HepG2 (cell line): ENCODE measurements around the gene EGLN2. TPM values are rescaled to one million over a fixed set of nuclear protein-coding genes. Genes with fewer than 3 reads are reported as not detected.

ENCODE experiments used
- ATAC-seq: fragments of 200-7000 bp; cut with Tn5 transposase; 3 replicates; pipeline ENCODE4 v1.9.1; 2020; ENCODE audit warnings: mild to moderate bottlenecking, moderate library complexity
- BruUV-seq: library from RNA; stranded (reverse); fragments of 400-500 nt; replicated peaks from 2 replicates; lab custom pipeline; 2021; lab: Mats Ljungman, UMichigan
- CTCF ChIA-PET: fragments of 300-600 bp; formaldehyde crosslinking; extraction: SDS; loops from one replicate; lab custom pipeline; 2021; ENCODE audit warnings: low total read pairs, inconsistent platforms, low intra/inter-chr PET ratio; lab: Yijun Ruan, JAX
- POLR2A ChIA-PET: fragments of 350-600 bp; sonication (Branson Sonifier 250); formaldehyde crosslinking; loops from one replicate; lab custom pipeline; 2020; ENCODE audit warnings: antibody characterized with exemption, inconsistent platforms; lab: Yijun Ruan, JAX
- DNase-seq: peaks from one replicate; pipeline ENCODE4 v3.0.0-alpha.2; 2015; ENCODE audit warnings: low spot score
- FAIRE-seq: peaks from 3 replicates; lab custom pipeline; 2011; peaks lifted over from hg19 to GRCh38; lab: Jason Lieb, UNC
- H2AFZ ChIP-seq: one replicate; pipeline ENCODE4 v1.6.1; 2011; ENCODE audit warnings: low read length, inconsistent platforms
- H3K27ac ChIP-seq: fragments of 300-600 bp; 3 replicates; pipeline ENCODE4 v1.8.0; 2011; ENCODE audit warnings: mixed run types, mild to moderate bottlenecking, mixed read lengths, low read length, inconsistent platforms; ENCODE audit not compliant: insufficient read depth; ENCODE audit errors: extremely low read length
- H3K27me3 ChIP-seq, 2 experiments: fragments of 200-600 bp in 1 of 2; 2 replicates in 1 of 2; 3 replicates in 1 of 2; pipeline versions ENCODE4 v1.6.0 to v1.8.0; 2011; ENCODE audit warnings: low read length in 2 of 2, mild to moderate bottlenecking in 2 of 2, moderate library complexity in 2 of 2, inconsistent platforms in 1 of 2; ENCODE audit not compliant: insufficient read depth in 2 of 2, control insufficient read depth in 1 of 2
- H3K36me3 ChIP-seq, 2 experiments: fragments of 200-600 bp in 1 of 2; replicated peaks in 1 of 2; 2 replicates in 1 of 2; 3 replicates in 1 of 2; pipeline versions ENCODE4 v1.5.1 to v1.8.0; 2011; ENCODE audit warnings: low read length in 2 of 2, inconsistent platforms in 1 of 2; ENCODE audit not compliant: insufficient read depth in 2 of 2, control insufficient read depth in 1 of 2
- H3K4me1 ChIP-seq: 2 replicates; pipeline ENCODE4 v1.5.1; 2012; ENCODE audit warnings: low read length, inconsistent platforms; ENCODE audit not compliant: insufficient read depth
- H3K4me2 ChIP-seq: 2 replicates; pipeline ENCODE4 v1.6.0; 2011; ENCODE audit warnings: low read depth, low read length, inconsistent platforms
- H3K4me3 ChIP-seq, 3 experiments: fragments of 200-600 bp in 1 of 3; sonication (generic), shearing (Covaris generic) in 1 of 3; replicated peaks in 1 of 3; 2 replicates each; pipeline ENCODE4 v1.5.1; 2011 to 2016; ENCODE audit warnings: low read length in 3 of 3, inconsistent platforms in 2 of 3, low read depth in 2 of 3, mild to moderate bottlenecking in 2 of 3, control low read depth in 1 of 3, mixed read lengths in 1 of 3; ENCODE audit not compliant: insufficient read depth in 1 of 3
- H3K79me2 ChIP-seq: one replicate; pipeline ENCODE4 v1.6.1; 2011; ENCODE audit warnings: low read length, inconsistent platforms; ENCODE audit not compliant: insufficient read depth
- H3K9ac ChIP-seq: 2 replicates; pipeline ENCODE4 v1.6.0; 2011; ENCODE audit warnings: mild to moderate bottlenecking, low read depth, low read length, inconsistent platforms; ENCODE audit not compliant: insufficient read depth
- H3K9me3 ChIP-seq: 2 replicates; pipeline ENCODE4 v1.5.1; 2012; ENCODE audit warnings: mild to moderate bottlenecking, low read length
- H4K20me1 ChIP-seq: 2 replicates; pipeline ENCODE4 v1.6.0; 2011; ENCODE audit warnings: inconsistent platforms, mild to moderate bottlenecking, low read length, moderate library complexity; ENCODE audit not compliant: insufficient read depth
- AGO2 ChIP-seq: fragments of 200-400 bp; formaldehyde crosslinking; optimal IDR thresholded peaks from 2 replicates; pipeline ENCODE3; 2017; ENCODE audit warnings: mild to moderate bottlenecking, low read depth, low read length, moderate library complexity
- FOXP1 ChIP-seq, 2 experiments: fragments of 450-650 bp in 1 of 2; IDR thresholded peaks; 2 replicates each; pipeline ENCODE4 v1.6.1; 2017 to 2018; ENCODE audit warnings: antibody characterized with exemption in 1 of 2
- GABPB1 ChIP-seq: IDR thresholded peaks from 2 replicates; pipeline ENCODE4 v1.6.1; 2016; ENCODE audit warnings: mild to moderate bottlenecking, missing genetic modification reagents, moderate library complexity, missing compliant biosample characterization
- ISL2 ChIP-seq: sonication (generic); formaldehyde crosslinking; IDR thresholded peaks from 2 replicates; pipeline ENCODE4 v1.5.0; 2020; ENCODE audit warnings: missing genetic modification reagents
- PHF21A ChIP-seq: sonication (generic); formaldehyde crosslinking; IDR thresholded peaks from 2 replicates; pipeline ENCODE4 v1.5.0; 2020; ENCODE audit warnings: mild to moderate bottlenecking, missing genetic modification reagents
- POLR2AphosphoS5 ChIP-seq: IDR thresholded peaks from 2 replicates; pipeline ENCODE4 v1.6.1; 2012; ENCODE audit warnings: low read depth, low read length
- PRDM15 ChIP-seq: sonication (generic); formaldehyde crosslinking; IDR thresholded peaks from 2 replicates; pipeline ENCODE4 v1.4.0; 2020; ENCODE audit warnings: missing genetic modification reagents
- RBFOX2 ChIP-seq: fragments of 200-400 bp; formaldehyde crosslinking; IDR thresholded peaks from 2 replicates; pipeline ENCODE4 v1.6.1; 2017; ENCODE audit warnings: low read depth, mild to moderate bottlenecking, low read length
- TBX3 ChIP-seq: fragments of 450-650 bp; IDR thresholded peaks from 2 replicates; pipeline ENCODE4 v1.6.1; 2017; ENCODE audit warnings: antibody characterized with exemption, mild to moderate bottlenecking, inconsistent platforms, borderline replicate concordance
- TEAD2 ChIP-seq: sonication (generic); formaldehyde crosslinking; IDR thresholded peaks from 2 replicates; pipeline ENCODE4 v1.9.0; 2021; ENCODE audit warnings: missing genetic modification reagents
- U2AF2 ChIP-seq: fragments of 200-400 bp; formaldehyde crosslinking; IDR thresholded peaks from 2 replicates; pipeline ENCODE4 v1.6.1; 2017; ENCODE audit warnings: low read depth, mild to moderate bottlenecking, low read length
- ZBTB10 ChIP-seq: sonication (generic); formaldehyde crosslinking; IDR thresholded peaks from 2 replicates; pipeline ENCODE4 v1.4.0; 2020; ENCODE audit warnings: missing genetic modification reagents, borderline replicate concordance
- ZIK1 ChIP-seq: sonication (generic); formaldehyde crosslinking; IDR thresholded peaks from 2 replicates; pipeline ENCODE4 v1.5.0; 2020; ENCODE audit warnings: mild to moderate bottlenecking, low read depth, missing genetic modification reagents, borderline replicate concordance
- ZKSCAN8 ChIP-seq: IDR thresholded peaks from 2 replicates; pipeline ENCODE4 v1.6.1; 2016; ENCODE audit warnings: borderline replicate concordance, missing genetic modification reagents, missing compliant biosample characterization
- ZNF260 ChIP-seq: sonication (generic); formaldehyde crosslinking; IDR thresholded peaks from 2 replicates; pipeline ENCODE4 v1.4.0; 2020; ENCODE audit warnings: missing genetic modification reagents, low read depth, mild to moderate bottlenecking, borderline replicate concordance
- ZNF740 ChIP-seq: sonication (generic); formaldehyde crosslinking; IDR thresholded peaks from 2 replicates; pipeline ENCODE4 v1.4.0; 2020; ENCODE audit warnings: missing genetic modification reagents
- WGBS: methylation state at CpG from one replicate; pipeline ENCODE4 v1.1.6; 2017; ENCODE audit warnings: low lambda C conversion rate; 5-methylcytosine and 5-hydroxymethylcytosine counted together
- in situ Hi-C: cut with HindIII; loops from 2 replicates; pipeline ENCODE4 v1.10.0; 2017; ENCODE audit warnings: low pct_unique_long_range_greater_than_20kb; ENCODE audit not compliant: extremely low pct_ligation_motif_present
- intact Hi-C: fragments of 100-400 bp; cut with micrococcal nuclease; formaldehyde crosslinking; loops from one replicate; pipeline ENCODE4 v1.10.0; 2022; ENCODE audit not compliant: unreplicated experiment
- polyA plus RNA-seq, 8 experiments: library from polyadenylated mRNA; depleted of rRNA in 3 of 8; stranded (reverse) in 7 of 8; unstranded in 1 of 8; fragments of >200 nt; fragmentation: Illumina TruSeq in 4 of 8; extraction: Trizol in 4 of 8; gene quantifications; 2 replicates each; pipeline versions ENCODE4 v1.2.1 to v1.2.3, GENCODE V29; 2011 to 2016; ENCODE audit warnings: low read depth in 4 of 8, missing spikeins in 1 of 8, mixed read lengths in 1 of 8; ENCODE audit not compliant: insufficient read depth in 1 of 8
- total RNA-seq, 5 experiments: library from RNA; depleted of rRNA; stranded (reverse); fragments of >200 nt; fragmentation: Illumina TruSeq; extraction: Trizol; gene quantifications; 2 replicates each; pipeline ENCODE4 v1.2.3, GENCODE V29; 2016; ENCODE audit warnings: low read depth in 1 of 5

EGLN2 gene
- total and polyA plus RNA-seq, 2 of the 13 experiments (the other 11 are each of a cell fraction or from before 2014, with no cell fraction given) = 16.5 to 40.8 TPM

- Histone ChIP-seq H2AFZ (no peak overlapping the region), H3K27me3 (no peaks in the 10 kb centered on the region), H3K4me2 (no peak overlapping the region), H3K9me3 (no peaks in the 10 kb centered on the region), H3K9ac (no peak overlapping the region), H3K4me3 (no peak overlapping the region), H3K79me2 (peaks cover 36% of the 10 kb centered on the region), H3K27ac (no peak overlapping the region), H4K20me1 (peaks cover 31% of the 10 kb centered on the region), H3K36me3 (peaks cover 40 to 82% of the 10 kb centered on the region in 2 experiments), H3K4me1 (peaks cover 30% of the 10 kb centered on the region)
- FAIRE-seq (no peak), DNase-seq (no peak), ATAC-seq (no peak)
- no TSS peak for BruUV-seq
- in situ Hi-C loops = no loop called here
- ChIA-PET CTCF (no interaction called here), POLR2A (interaction anchor here (1.7 kb wide), 1 partner anchor 39 kb away, joined by 4 read pairs; no protein-coding TSS in a partner anchor)
- WGBS = 96% methylated on average over 10 of the region's 13 CpGs
- no peak for TF ChIP-seq ZNF260 (CRISPR knock-in tag)
- no peak for TF ChIP-seq PRDM15
- no peak for TF ChIP-seq POLR2AphosphoS5
- TF ChIP-seq ZBTB10 (CRISPR knock-in tag) = no peak
- no peak for TF ChIP-seq TEAD2 (CRISPR knock-in tag)
- no peak for TF ChIP-seq ZNF740 (CRISPR knock-in tag)
- TF ChIP-seq ISL2 = no peak
- TF ChIP-seq AGO2 = peak; percentile 54
- peak; percentile 47 for TF ChIP-seq RBFOX2
- no peak for TF ChIP-seq U2AF2
- no peak for TF ChIP-seq TBX3
- TF ChIP-seq FOXP1 (IDR thresholded peaks at IDR 0.05) = no peak
- no peak for TF ChIP-seq FOXP1 (CRISPR knock-in tag; IDR thresholded peaks at IDR 0.05)
- no peak for TF ChIP-seq PHF21A
- TF ChIP-seq ZIK1 (CRISPR knock-in tag) = no peak
- no peak for TF ChIP-seq GABPB1 (CRISPR knock-in tag)
- TF ChIP-seq ZKSCAN8 (CRISPR knock-in tag) = no peak
- intact Hi-C loops = no loop called here
These were observed 39.6 kb upstream of the EGLN2 start for GRCh38 chr19:40759352-40759751.
